GM23338 (cell line): ENCODE measurements around the gene SMIM45.

Experiments used
- ATAC-seq: fragments of 200-7000 bp; cut with Tn5 transposase; 3 replicates; pipeline ENCODE4 v1.9.1; 2020
- DNase-seq: peaks from one replicate; pipeline ENCODE4 v3.0.0-alpha.2; 2015; ENCODE audit warnings: low spot score
- H2AFZ ChIP-seq: fragments of 200-600 bp; sonication (generic); 2 replicates; pipeline ENCODE4 v1.8.0; 2016; ENCODE audit warnings: antibody characterized with exemption, mild to moderate bottlenecking, moderate library complexity
- H3F3A ChIP-seq: fragments of 200-600 bp; sonication (generic); replicated peaks from 2 replicates; pipeline ENCODE4 v1.8.0; 2017; ENCODE audit warnings: antibody characterized with exemption, mixed run types, low read depth
- H3K27ac ChIP-seq: fragments of 200-600 bp; sonication (generic); 2 replicates; pipeline ENCODE4 v1.6.1; 2016; ENCODE audit warnings: low read depth
- H3K27me3 ChIP-seq: fragments of 200-600 bp; sonication (generic); 2 replicates; pipeline ENCODE4 v1.8.0; 2016; ENCODE audit warnings: mild to moderate bottlenecking, mixed run types, moderate library complexity; ENCODE audit not compliant: insufficient read depth
- H3K36me3 ChIP-seq: fragments of 200-600 bp; sonication (generic); 2 replicates; pipeline ENCODE4 v1.8.0; 2016; ENCODE audit warnings: mild to moderate bottlenecking; ENCODE audit not compliant: insufficient read depth
- H3K4me1 ChIP-seq: fragments of 200-600 bp; sonication (generic); 2 replicates; pipeline ENCODE4 v1.8.0; 2016; ENCODE audit warnings: mild to moderate bottlenecking, moderate library complexity; ENCODE audit not compliant: insufficient read depth
- H3K4me2 ChIP-seq: fragments of 200-600 bp; sonication (generic); 2 replicates; pipeline ENCODE4 v1.7.1; 2017; ENCODE audit warnings: mixed run types
- H3K4me3 ChIP-seq: fragments of 200-600 bp; sonication (generic); 2 replicates; pipeline ENCODE4 v1.6.1; 2016; ENCODE audit warnings: mixed run types
- H3K79me2 ChIP-seq: fragments of 200-600 bp; sonication (generic); replicated peaks from 2 replicates; pipeline ENCODE4 v1.8.0; 2017; ENCODE audit warnings: mild to moderate bottlenecking; ENCODE audit not compliant: insufficient read depth
- H3K9me2 ChIP-seq: fragments of 200-600 bp; sonication (generic); 2 replicates; pipeline ENCODE4 v1.8.0; 2017; ENCODE audit not compliant: insufficient read depth
- H4K20me1 ChIP-seq: fragments of 200-600 bp; sonication (generic); replicated peaks from 2 replicates; pipeline ENCODE4 v1.8.0; 2017; ENCODE audit warnings: mild to moderate bottlenecking; ENCODE audit not compliant: insufficient read depth
- H3K27ac Mint-ChIP-seq: 2 replicates; pipeline ENCODE4 v1.8.0; 2020; ENCODE audit warnings: inconsistent platforms, mild to moderate bottlenecking, moderate library complexity, mixed read lengths
- H3K27me3 Mint-ChIP-seq: 3 replicates; pipeline ENCODE4 v1.8.0; 2022; ENCODE audit warnings: low read depth, mild to moderate bottlenecking, moderate library complexity, mixed read lengths, inconsistent platforms; ENCODE audit not compliant: insufficient read depth, poor library complexity
- H3K36me3 Mint-ChIP-seq: 3 replicates; pipeline ENCODE4 v1.8.0; 2021; ENCODE audit warnings: low read depth, mild to moderate bottlenecking, inconsistent platforms, moderate library complexity, mixed read lengths
- H3K4me1 Mint-ChIP-seq: 3 replicates; pipeline ENCODE4 v1.8.0; 2020; ENCODE audit warnings: mild to moderate bottlenecking, inconsistent platforms, mixed read lengths
- H3K4me3 Mint-ChIP-seq: 3 replicates; pipeline ENCODE4 v1.8.0; 2021; ENCODE audit warnings: moderate library complexity, mild to moderate bottlenecking, inconsistent platforms, mixed read lengths
- H3K9me3 Mint-ChIP-seq: 3 replicates; pipeline ENCODE4 v1.8.0; 2020; ENCODE audit warnings: moderate library complexity, mild to moderate bottlenecking, inconsistent platforms, mixed read lengths
- EZH2 ChIP-seq: fragments of 200-600 bp; sonication (generic); IDR thresholded peaks from one replicate; pipeline ENCODE4 v1.8.0; 2017; ENCODE audit warnings: antibody characterized with exemption, mild to moderate bottlenecking, low read depth; ENCODE audit not compliant: unreplicated experiment
- EZH2phosphoT487 ChIP-seq: fragments of 200-600 bp; sonication (generic); IDR thresholded peaks from one replicate; pipeline ENCODE4 v1.8.1; 2018; ENCODE audit warnings: antibody characterized with exemption; ENCODE audit not compliant: unreplicated experiment
- POLR2AphosphoS5 ChIP-seq: IDR thresholded peaks from 2 replicates; pipeline ENCODE4 v1.6.1; 2016; ENCODE audit warnings: antibody characterized with exemption, low read depth
- TF ChIP-seq, protein P1 (sequence below): IDR thresholded peaks from one replicate; pipeline ENCODE4 v1.6.1; 2018; ENCODE audit warnings: antibody characterized with exemption; ENCODE audit not compliant: unreplicated experiment

SMIM45 gene

DNA sequence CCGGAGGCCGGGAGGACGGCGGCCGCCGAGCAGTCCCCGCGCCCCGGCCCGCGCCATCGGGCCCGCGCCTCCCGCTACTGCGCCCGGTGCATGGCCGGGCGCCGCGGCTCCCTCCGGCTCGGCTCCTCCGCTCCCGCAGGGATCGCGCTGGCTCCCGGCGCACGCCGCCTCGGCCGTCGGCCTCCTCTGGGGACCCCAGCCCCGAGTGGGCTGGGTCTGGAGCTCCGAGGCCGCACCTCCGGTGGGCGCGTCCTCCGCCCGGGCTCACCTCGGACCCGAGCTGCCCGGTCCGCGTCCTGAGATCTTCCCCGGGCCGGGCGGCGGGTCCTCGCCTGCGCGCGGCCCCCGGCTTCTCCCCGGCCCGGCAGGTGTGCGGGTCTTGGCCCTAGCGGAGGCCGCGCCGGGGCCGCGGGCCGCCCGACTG lies 37.3 kb upstream of the SMIM45 start:
- H3F3A ChIP-seq = peaks cover under 1% of the 10 kb centered on the region; the same call in 1 of the 2 replicates
- H3K27ac Mint-ChIP-seq = no peak overlapping the region
- peaks cover 83% of the 10 kb centered on the region for H3K27me3 Mint-ChIP-seq
- H3K36me3 ChIP-seq = no peaks in the 10 kb centered on the region
- H3K79me2 ChIP-seq = no peaks in the 10 kb centered on the region
- H3K4me3 Mint-ChIP-seq = no peak overlapping the region
- H3K27me3 ChIP-seq = peaks cover 100% of the 10 kb centered on the region
- DNase-seq (no peak), ATAC-seq (no peak; the same call in 2 of the 3 replicates)
- no peak overlapping the region for H3K27ac ChIP-seq
- peaks cover 3% of the 10 kb centered on the region for H4K20me1 ChIP-seq
- H3K4me2 ChIP-seq = peak overlapping the region; percentile 84
- TF ChIP-seq, protein P1, sequence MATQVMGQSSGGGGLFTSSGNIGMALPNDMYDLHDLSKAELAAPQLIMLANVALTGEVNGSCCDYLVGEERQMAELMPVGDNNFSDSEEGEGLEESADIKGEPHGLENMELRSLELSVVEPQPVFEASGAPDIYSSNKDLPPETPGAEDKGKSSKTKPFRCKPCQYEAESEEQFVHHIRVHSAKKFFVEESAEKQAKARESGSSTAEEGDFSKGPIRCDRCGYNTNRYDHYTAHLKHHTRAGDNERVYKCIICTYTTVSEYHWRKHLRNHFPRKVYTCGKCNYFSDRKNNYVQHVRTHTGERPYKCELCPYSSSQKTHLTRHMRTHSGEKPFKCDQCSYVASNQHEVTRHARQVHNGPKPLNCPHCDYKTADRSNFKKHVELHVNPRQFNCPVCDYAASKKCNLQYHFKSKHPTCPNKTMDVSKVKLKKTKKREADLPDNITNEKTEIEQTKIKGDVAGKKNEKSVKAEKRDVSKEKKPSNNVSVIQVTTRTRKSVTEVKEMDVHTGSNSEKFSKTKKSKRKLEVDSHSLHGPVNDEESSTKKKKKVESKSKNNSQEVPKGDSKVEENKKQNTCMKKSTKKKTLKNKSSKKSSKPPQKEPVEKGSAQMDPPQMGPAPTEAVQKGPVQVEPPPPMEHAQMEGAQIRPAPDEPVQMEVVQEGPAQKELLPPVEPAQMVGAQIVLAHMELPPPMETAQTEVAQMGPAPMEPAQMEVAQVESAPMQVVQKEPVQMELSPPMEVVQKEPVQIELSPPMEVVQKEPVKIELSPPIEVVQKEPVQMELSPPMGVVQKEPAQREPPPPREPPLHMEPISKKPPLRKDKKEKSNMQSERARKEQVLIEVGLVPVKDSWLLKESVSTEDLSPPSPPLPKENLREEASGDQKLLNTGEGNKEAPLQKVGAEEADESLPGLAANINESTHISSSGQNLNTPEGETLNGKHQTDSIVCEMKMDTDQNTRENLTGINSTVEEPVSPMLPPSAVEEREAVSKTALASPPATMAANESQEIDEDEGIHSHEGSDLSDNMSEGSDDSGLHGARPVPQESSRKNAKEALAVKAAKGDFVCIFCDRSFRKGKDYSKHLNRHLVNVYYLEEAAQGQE = no peak
- TF ChIP-seq EZH2 (peak; percentile 68), EZH2phosphoT487 (no peak)
- H3K4me1 Mint-ChIP-seq = peaks cover 14% of the 10 kb centered on the region
- no peaks in the 10 kb centered on the region; the same call in 2 of the 3 replicates for H3K36me3 Mint-ChIP-seq
- peaks cover 20% of the 10 kb centered on the region; the same call in 1 of the 2 replicates for H3K4me1 ChIP-seq
- H3K4me3 ChIP-seq = peak overlapping the region; percentile 64; the same call in 1 of the 2 replicates
- H2AFZ ChIP-seq = no peak overlapping the region; the same call in 1 of the 2 replicates
- H3K9me3 Mint-ChIP-seq = peaks cover 6% of the 10 kb centered on the region
- no peaks in the 10 kb centered on the region for H3K9me2 ChIP-seq

DNA sequence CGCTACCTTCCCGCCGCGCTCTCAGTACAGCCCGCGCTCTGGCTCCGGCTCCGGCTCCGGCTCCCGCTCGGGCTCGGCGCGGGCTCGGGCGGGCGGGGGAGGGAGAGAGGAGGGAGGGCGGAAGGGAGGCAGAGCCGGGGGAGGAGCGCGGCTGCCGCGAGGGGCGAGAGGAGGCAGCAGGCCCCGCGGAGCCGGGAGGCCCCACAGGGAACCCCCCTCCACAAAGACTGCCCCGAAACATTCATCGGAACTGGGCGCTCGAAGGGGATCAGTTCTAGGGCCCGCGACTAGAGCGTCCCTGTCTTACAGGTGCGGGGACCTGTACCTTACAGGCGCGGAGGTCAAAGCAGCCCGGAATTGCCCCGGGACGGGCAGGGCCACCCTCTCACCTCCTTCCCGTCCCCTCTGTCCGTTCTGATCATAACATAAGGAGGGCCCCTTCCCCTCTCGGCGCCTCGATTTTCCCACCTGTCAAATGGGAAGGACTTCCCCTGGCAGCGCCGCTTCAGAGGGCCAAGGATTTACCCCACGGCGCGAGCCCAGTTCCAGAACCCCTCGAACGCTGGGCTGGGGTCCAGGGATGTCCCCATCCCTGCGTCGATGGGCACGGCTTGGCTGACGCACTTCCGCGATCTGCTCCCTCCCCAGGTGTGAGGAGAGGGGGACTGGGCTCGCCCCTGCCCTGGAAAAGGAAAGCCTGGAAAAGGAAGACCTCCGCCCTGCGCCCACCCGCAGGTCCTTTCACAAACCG lies 36.7 kb upstream of the SMIM45 start, which contains the start of gene SHISA8:
Gene SHISA8 (minus strand): TSS at position 40 of the 751 bp plus-strand sequence. CDS start 407 bp downstream, outside the sequence.
- H3F3A ChIP-seq = no peaks in the 10 kb centered on the region
- no peaks in the 10 kb centered on the region; the same call in 2 of the 3 replicates for H3K36me3 Mint-ChIP-seq
- peaks cover 98% of the 10 kb centered on the region for H3K27me3 ChIP-seq
- H3K9me2 ChIP-seq = no peaks in the 10 kb centered on the region
- H3K4me3 ChIP-seq = peak within 1 kb of the TSS; percentile 64
- peak; percentile 73 for DNase-seq
- no peaks in the 10 kb centered on the region for H3K36me3 ChIP-seq
- H3K4me3 Mint-ChIP-seq = peak within 1 kb of the TSS; percentile 71
- peak within 1 kb of the TSS; percentile 69; the same call in 1 of the 2 replicates for H2AFZ ChIP-seq
- no peaks in the 10 kb centered on the region for H3K79me2 ChIP-seq
- peaks cover 6% of the 10 kb centered on the region for H3K9me3 Mint-ChIP-seq
- no peak within 1 kb of the TSS for H3K27ac ChIP-seq
- H3K4me2 ChIP-seq = peak within 1 kb of the TSS; percentile 84
- H3K4me1 Mint-ChIP-seq = peaks cover 14% of the 10 kb centered on the region
- H4K20me1 ChIP-seq = peaks cover 3% of the 10 kb centered on the region
- H3K4me1 ChIP-seq = peaks cover 20% of the 10 kb centered on the region; the same call in 1 of the 2 replicates
- H3K27ac Mint-ChIP-seq = no peak within 1 kb of the TSS
- TF ChIP-seq EZH2 = peak; percentile 55
- TF ChIP-seq POLR2AphosphoS5 = no peak
- ATAC-seq = peak; percentile 8
- peaks cover 83% of the 10 kb centered on the region for H3K27me3 Mint-ChIP-seq
